HEK293T (cell line): Measurements from ENCODE around the gene ASCC1.

ENCODE experiments used
- ARNT ChIP-seq: fragments of 450-650 bp; IDR thresholded peaks from 2 replicates; pipeline ENCODE4 v1.6.1; 2017; ENCODE audit warnings: mild to moderate bottlenecking
- FOXM1 ChIP-seq: fragments of 450-650 bp; IDR thresholded peaks from 2 replicates; pipeline ENCODE4 v1.6.1; 2017; ENCODE audit warnings: mild to moderate bottlenecking, borderline replicate concordance
- LEF1 ChIP-seq: fragments of 450-650 bp; IDR thresholded peaks from 2 replicates; pipeline ENCODE4 v1.6.1; 2017; ENCODE audit warnings: mild to moderate bottlenecking, borderline replicate concordance

DNA sequence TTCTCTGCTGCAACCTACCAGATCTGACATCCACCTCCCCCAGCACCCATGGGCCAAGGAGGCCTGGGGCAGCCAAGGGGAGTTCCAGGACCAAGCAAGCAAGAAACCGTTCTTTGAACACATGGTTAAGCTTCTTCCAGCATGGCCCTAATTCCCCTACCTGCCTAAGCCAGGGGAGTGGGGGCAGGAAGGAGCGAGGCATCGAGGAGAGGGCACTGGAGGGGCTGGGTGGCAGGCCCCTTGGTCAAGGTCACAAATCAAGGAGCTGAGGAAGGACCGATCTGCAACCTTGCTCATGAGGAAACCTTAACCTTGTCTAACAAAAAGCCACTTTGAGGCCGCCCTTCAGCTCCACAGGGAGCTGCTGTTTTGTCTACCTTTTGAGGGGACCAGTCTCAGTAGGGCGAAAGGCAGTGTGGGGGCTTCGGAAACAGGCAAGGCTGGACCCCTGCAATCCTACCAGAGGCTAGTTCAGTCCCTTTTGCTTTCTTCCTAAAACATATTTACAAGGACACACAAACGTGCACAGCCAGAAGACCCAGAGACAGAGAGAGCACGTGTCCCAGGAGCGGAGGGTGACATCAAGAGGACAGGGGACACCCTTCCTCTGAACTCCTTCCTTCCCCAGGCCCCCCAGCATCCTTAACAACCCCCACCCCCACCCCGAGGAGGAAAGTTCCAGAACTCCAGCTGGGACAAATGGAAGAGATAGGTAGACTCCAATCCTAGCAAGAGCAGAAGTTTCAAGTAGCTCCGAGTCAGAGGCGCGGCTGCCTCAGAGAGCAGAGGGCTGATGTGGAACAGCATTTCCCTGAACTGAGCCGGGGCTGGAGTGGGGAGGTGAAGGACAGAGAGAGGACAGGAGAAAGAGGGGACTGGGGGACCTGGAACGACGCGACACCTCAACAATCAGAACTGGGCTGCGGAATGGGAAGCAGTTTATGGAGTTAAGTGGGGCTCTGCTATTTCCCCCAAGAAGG, 155.9 kb downstream of the ASCC1 start:
- TF ChIP-seq FOXM1 (no peak), ARNT (no peak), LEF1 (no peak)
